SU-DHL-6 (cell line): Measurements from ENCODE around the gene PHGDH.

Experiments used
- H2AFZ ChIP-seq: fragments of 200-600 bp; sonication (generic); 2 replicates; pipeline ENCODE4 v1.6.1; 2014; ENCODE audit warnings: low read depth, mild to moderate bottlenecking, moderate library complexity, mixed read lengths, antibody characterized with exemption, low read length; ENCODE audit not compliant: severe bottlenecking
- H3F3A ChIP-seq: fragments of 200-600 bp; shearing (Covaris generic); 2 replicates; pipeline ENCODE4 v1.6.0; 2016; ENCODE audit warnings: antibody characterized with exemption, mild to moderate bottlenecking; ENCODE audit not compliant: insufficient read depth
- H3K27ac ChIP-seq: fragments of 200-600 bp; sonication (generic); 2 replicates; pipeline ENCODE4 v1.5.1; 2016; ENCODE audit warnings: low read depth, mild to moderate bottlenecking, low read length, moderate library complexity, mixed read lengths
- H3K27me3 ChIP-seq: fragments of 200-600 bp; sonication (generic), shearing (Covaris generic); 2 replicates; pipeline ENCODE4 v1.6.0; 2014; ENCODE audit warnings: mild to moderate bottlenecking, low read length
- H3K36me3 ChIP-seq: fragments of 200-600 bp; sonication (generic); 2 replicates; pipeline ENCODE4 v1.6.1; 2014; ENCODE audit warnings: mild to moderate bottlenecking, low read length, mixed read lengths
- H3K4me2 ChIP-seq: fragments of 300-600, 200-600 bp; shearing (Covaris generic), sonication (generic); 2 replicates; pipeline ENCODE4 v1.6.0; 2014; ENCODE audit warnings: low read length, low read depth, mild to moderate bottlenecking; ENCODE audit not compliant: poor library complexity, severe bottlenecking
- H3K4me3 ChIP-seq: fragments of 200-600 bp; sonication (generic); 2 replicates; pipeline ENCODE4 v1.5.1; 2014; ENCODE audit warnings: antibody characterized with exemption, low read length, mild to moderate bottlenecking, mixed read lengths; ENCODE audit not compliant: insufficient read depth, poor library complexity, severe bottlenecking
- H3K79me2 ChIP-seq: fragments of 200-600 bp; sonication (generic); 2 replicates; pipeline ENCODE4 v1.6.1; 2014; ENCODE audit warnings: mild to moderate bottlenecking, low read length, moderate library complexity; ENCODE audit not compliant: insufficient read depth
- H3K9ac ChIP-seq: fragments of 200-600 bp; sonication (generic); 2 replicates; pipeline ENCODE4 v1.7.0; 2014; ENCODE audit warnings: mild to moderate bottlenecking, low read length
- H3K9me2 ChIP-seq: fragments of 200-600 bp; sonication (generic); replicated peaks from 2 replicates; pipeline ENCODE4 v1.6.1; 2014; ENCODE audit warnings: low read length; ENCODE audit not compliant: insufficient read depth
- H3K9me3 ChIP-seq: fragments of 200-600 bp; sonication (generic); 2 replicates; pipeline ENCODE4 v1.6.1; 2014; ENCODE audit warnings: low read length, mixed read lengths; ENCODE audit not compliant: insufficient read depth
- H4K20me1 ChIP-seq: fragments of 200-600 bp; sonication (generic); 2 replicates; pipeline ENCODE4 v1.6.1; 2014; ENCODE audit warnings: low read depth, mild to moderate bottlenecking, antibody characterized with exemption, low read length, moderate library complexity, mixed read lengths
- CTCF ChIP-seq: fragments of 200-600 bp; sonication (generic); IDR thresholded peaks from one replicate; pipeline ENCODE4 v1.5.1; 2017; ENCODE audit warnings: antibody characterized with exemption, mild to moderate bottlenecking, low read length, moderate library complexity; ENCODE audit not compliant: insufficient read depth, poor library complexity, severe bottlenecking
- EZH2phosphoT487 ChIP-seq: fragments of 200-600 bp; sonication (generic), shearing (Covaris generic); conservative IDR thresholded peaks from 2 replicates; pipeline ENCODE4 v1.6.1; 2018; ENCODE audit warnings: mild to moderate bottlenecking, antibody characterized with exemption, low read length, moderate library complexity, mixed read lengths

Gene PHGDH

GRCh38 chr1:119766374-119766794 lies 54.6 kb downstream of the PHGDH start:
- Histone ChIP-seq H3F3A (no peaks in the 10 kb centered on the region), H3K9me3 (no peaks in the 10 kb centered on the region), H3K36me3 (no peaks in the 10 kb centered on the region), H3K27ac (no peak overlapping the region), H3K9me2 (no peaks in the 10 kb centered on the region), H3K4me3 (no peak overlapping the region), H3K27me3 (no peaks in the 10 kb centered on the region), H4K20me1 (no peaks in the 10 kb centered on the region), H3K79me2 (no peaks in the 10 kb centered on the region), H3K9ac (no peak overlapping the region), H2AFZ (no peak overlapping the region), H3K4me2 (no peak overlapping the region)
- TF ChIP-seq CTCF (no peak), EZH2phosphoT487 (no peak)

DNA sequence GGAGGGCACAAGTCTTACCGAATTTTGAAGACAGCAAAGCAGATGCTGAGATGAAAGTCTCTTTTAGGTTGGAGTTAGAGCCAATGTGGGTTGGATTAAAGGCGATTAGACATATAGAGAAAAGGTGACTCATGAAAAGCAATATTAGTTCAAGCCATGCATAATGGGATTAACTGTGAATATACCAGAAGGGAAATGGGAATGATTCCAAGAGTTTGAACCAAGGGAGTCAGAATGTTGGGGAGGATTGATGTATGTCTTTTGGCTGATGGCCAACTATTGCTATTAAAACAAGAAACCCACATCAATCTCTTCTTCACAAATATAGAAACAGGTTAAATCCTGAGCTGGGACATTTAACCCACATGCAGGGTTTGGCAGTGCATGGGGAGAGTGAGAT lies 55.8 kb downstream of the PHGDH start:
- Histone ChIP-seq H3K4me3 (no peak overlapping the region), H3K27me3 (no peaks in the 10 kb centered on the region), H2AFZ (no peak overlapping the region), H3K4me2 (no peak overlapping the region), H3K9me3 (no peaks in the 10 kb centered on the region), H3K9ac (no peak overlapping the region), H4K20me1 (no peaks in the 10 kb centered on the region), H3K9me2 (no peaks in the 10 kb centered on the region), H3F3A (no peaks in the 10 kb centered on the region), H3K36me3 (no peaks in the 10 kb centered on the region), H3K79me2 (no peaks in the 10 kb centered on the region), H3K27ac (no peak overlapping the region)
- TF ChIP-seq CTCF: no peak
- TF ChIP-seq EZH2phosphoT487: no peak

- no peaks in the 10 kb centered on the region for H3K27me3 ChIP-seq
- H3K9me3 ChIP-seq: no peaks in the 10 kb centered on the region
- no peak within 1 kb of the TSS for H3K9ac ChIP-seq
- H3K9me2 ChIP-seq: no peaks in the 10 kb centered on the region
- no peak within 1 kb of the TSS for H3K4me2 ChIP-seq
- no peaks in the 10 kb centered on the region for H4K20me1 ChIP-seq
- TF ChIP-seq EZH2phosphoT487: no peak
- TF ChIP-seq CTCF: no peak
- H3K4me3 ChIP-seq: no peak within 1 kb of the TSS
- H3F3A ChIP-seq: no peaks in the 10 kb centered on the region
- H2AFZ ChIP-seq: no peak within 1 kb of the TSS
- H3K79me2 ChIP-seq: no peaks in the 10 kb centered on the region
- no peaks in the 10 kb centered on the region for H3K36me3 ChIP-seq
- H3K27ac ChIP-seq: no peak within 1 kb of the TSS
Measured at GRCh38 chr1:119768778-119769177, 57.0 kb downstream of the PHGDH start, which contains the start of gene HMGCS2. Gene HMGCS2 (minus strand): TSS chr1:119768905. CDS start chr1:119768844, 61 bp downstream.

DNA sequence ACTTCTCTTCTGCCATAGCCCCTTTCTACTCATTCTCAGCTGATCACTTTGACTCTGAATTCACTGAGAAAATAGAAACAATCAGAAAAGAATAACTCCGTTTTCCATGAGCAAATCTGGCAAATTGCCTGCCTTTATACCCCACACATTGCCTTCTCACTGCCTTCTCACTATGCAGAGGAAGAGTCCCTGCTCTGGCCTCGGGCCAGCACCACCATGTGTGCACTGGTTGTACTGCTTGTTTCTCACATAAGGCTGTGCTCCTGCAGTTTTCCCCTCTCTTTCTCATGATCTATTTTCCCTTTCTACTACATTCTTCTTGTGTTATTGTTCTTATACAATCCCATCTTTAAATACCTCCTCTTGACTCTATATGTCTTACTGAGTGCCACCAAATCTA lies 59.3 kb downstream of the PHGDH start:
- no peak for TF ChIP-seq CTCF
- no peak for TF ChIP-seq EZH2phosphoT487
- no peaks in the 10 kb centered on the region for H3K79me2 ChIP-seq
- H3K27ac ChIP-seq: no peak overlapping the region
- no peaks in the 10 kb centered on the region for H4K20me1 ChIP-seq
- H3K4me2 ChIP-seq: no peak overlapping the region
- no peaks in the 10 kb centered on the region for H3K9me3 ChIP-seq
- H3K4me3 ChIP-seq: no peak overlapping the region
- no peaks in the 10 kb centered on the region for H3K9me2 ChIP-seq
- no peaks in the 10 kb centered on the region for H3K27me3 ChIP-seq
- no peak overlapping the region for H3K9ac ChIP-seq
- H3F3A ChIP-seq: no peaks in the 10 kb centered on the region
- H3K36me3 ChIP-seq: no peaks in the 10 kb centered on the region
- no peak overlapping the region for H2AFZ ChIP-seq
